Panc1 (cell line): ENCODE results near the gene NPAS2. TPM values are rescaled to one million over a fixed set of nuclear protein-coding genes. Genes with fewer than 3 reads are reported as not detected.

Source experiments
- ATAC-seq: fragments of 200-7000 bp; cut with Tn5 transposase; 2 replicates; pipeline ENCODE4 v1.9.1; 2020; ENCODE audit warnings: mild to moderate bottlenecking, moderate library complexity
- BruUV-seq: library from RNA; stranded (reverse); fragments of 400-500 nt; replicated peaks from 2 replicates; lab custom pipeline; 2021; lab: Mats Ljungman, UMichigan
- CTCF ChIA-PET: fragments of 300-600 bp; sonication (Branson Sonifier 250); formaldehyde crosslinking; loops from one replicate; lab custom pipeline; 2022; ENCODE audit warnings: antibody characterized with exemption; lab: Charles Lee
- POLR2A ChIA-PET: fragments of 300-600 bp; sonication (Branson Sonifier 250); formaldehyde crosslinking; loops from one replicate; lab custom pipeline; 2022; ENCODE audit warnings: antibody characterized with exemption; lab: Charles Lee
- DNase-seq: peaks from one replicate; pipeline ENCODE4 v3.0.0-alpha.2; 2010; ENCODE audit warnings: low read depth, low spot score
- H3K27ac ChIP-seq: 2 replicates; pipeline ENCODE4 v1.5.1; 2011; ENCODE audit warnings: mild to moderate bottlenecking, low read length, inconsistent platforms
- H3K27me3 ChIP-seq: fragments of 200-500 bp; sonication (Bioruptor generic); 2 replicates; pipeline ENCODE4 v1.6.0; 2014; ENCODE audit warnings: low read length, inconsistent platforms; ENCODE audit not compliant: control insufficient read depth, insufficient read depth
- H3K36me3 ChIP-seq: fragments of 200-500 bp; sonication (Bioruptor generic); 2 replicates; pipeline ENCODE4 v1.5.1; 2014; ENCODE audit warnings: inconsistent platforms, mild to moderate bottlenecking, low read length, moderate library complexity; ENCODE audit not compliant: control insufficient read depth, insufficient read depth
- H3K4me1 ChIP-seq: 2 replicates; pipeline ENCODE4 v1.5.1; 2011; ENCODE audit warnings: inconsistent platforms, mild to moderate bottlenecking, low read length, moderate library complexity; ENCODE audit not compliant: control insufficient read depth, insufficient read depth
- H3K4me3 ChIP-seq, 2 experiments: 2 replicates each; pipeline ENCODE4 v1.5.1; 2011 to 2012; ENCODE audit warnings: low read depth in 2 of 2, low read length in 2 of 2, mild to moderate bottlenecking in 2 of 2, inconsistent platforms in 1 of 2, moderate library complexity in 1 of 2
- H3K9me3 ChIP-seq: fragments of 200-500 bp; sonication (Bioruptor generic); 2 replicates; pipeline ENCODE4 v1.5.1; 2014; ENCODE audit warnings: low read depth, mild to moderate bottlenecking, inconsistent platforms, low read length, moderate library complexity; ENCODE audit not compliant: control insufficient read depth, insufficient read depth
- POLR2AphosphoS5 ChIP-seq: IDR thresholded peaks from 2 replicates; pipeline ENCODE4 v1.6.1; 2012; ENCODE audit warnings: mild to moderate bottlenecking, low read depth, low read length, moderate library complexity
- REST ChIP-seq, 2 experiments: IDR thresholded peaks; 2 replicates each; pipeline ENCODE4 v1.6.1; 2011 to 2012; ENCODE audit warnings: low read depth in 2 of 2, control low read depth in 1 of 2, low read length in 1 of 2, mild to moderate bottlenecking in 1 of 2, moderate library complexity in 1 of 2; ENCODE audit not compliant: insufficient read depth in 1 of 2
- SIN3A ChIP-seq: IDR thresholded peaks from 2 replicates; pipeline ENCODE4 v1.6.1; 2012; ENCODE audit warnings: low read depth, mild to moderate bottlenecking, low read length, moderate library complexity, borderline replicate concordance; ENCODE audit not compliant: insufficient read depth
- TCF7L2 ChIP-seq: IDR thresholded peaks from 2 replicates; pipeline ENCODE4 v1.6.1; 2011; ENCODE audit warnings: mild to moderate bottlenecking, low read depth, low read length, inconsistent platforms
- in situ Hi-C: cut with HindIII; loops from 2 replicates; pipeline ENCODE4 v1.10.0; 2016; ENCODE audit warnings: low sequenced_read_pairs, low pct_unique_long_range_greater_than_20kb
- intact Hi-C: fragments of 100-400 bp; cut with micrococcal nuclease; formaldehyde crosslinking; loops from one replicate; pipeline ENCODE4 v1.10.0; 2022; ENCODE audit not compliant: unreplicated experiment
- total RNA-seq: library from RNA; stranded (reverse); gene quantifications from one replicate; pipeline ENCODE4 v1.2.1, GENCODE V29; 2021; ENCODE audit not compliant: unreplicated experiment
- TF ChIP-seq, protein P1 (sequence below): fragments of 450-650 bp; IDR thresholded peaks from 2 replicates; pipeline ENCODE4 v1.5.1; 2017; ENCODE audit warnings: mild to moderate bottlenecking

NPAS2 gene
- total RNA-seq, 1 experiment from 2014 or later = 72.8 TPM

GRCh38 chr2:100852447-100852846, 32.5 kb downstream of the NPAS2 start:
- ChIA-PET CTCF (no interaction called here), POLR2A (no interaction called here)
- ATAC-seq = no peak
- Histone ChIP-seq H3K36me3 (no peaks in the 10 kb centered on the region), H3K4me3 (no peak overlapping the region), H3K27ac (no peak overlapping the region), H3K27me3 (no peaks in the 10 kb centered on the region), H3K4me1 (peaks cover 7% of the 10 kb centered on the region), H3K9me3 (no peaks in the 10 kb centered on the region)
- intact Hi-C loops (no loop called here), in situ Hi-C loops (no loop called here)
- TF ChIP-seq REST (IDR thresholded peaks at IDR 0.05; ENCODE audit: insufficient read depth in 1 of 2, low read depth in 2 of 2, low read length in 1 of 2) (no peak), SIN3A (no peak), POLR2AphosphoS5 (no peak), TCF7L2 (no peak)
- TF ChIP-seq, protein P1, sequence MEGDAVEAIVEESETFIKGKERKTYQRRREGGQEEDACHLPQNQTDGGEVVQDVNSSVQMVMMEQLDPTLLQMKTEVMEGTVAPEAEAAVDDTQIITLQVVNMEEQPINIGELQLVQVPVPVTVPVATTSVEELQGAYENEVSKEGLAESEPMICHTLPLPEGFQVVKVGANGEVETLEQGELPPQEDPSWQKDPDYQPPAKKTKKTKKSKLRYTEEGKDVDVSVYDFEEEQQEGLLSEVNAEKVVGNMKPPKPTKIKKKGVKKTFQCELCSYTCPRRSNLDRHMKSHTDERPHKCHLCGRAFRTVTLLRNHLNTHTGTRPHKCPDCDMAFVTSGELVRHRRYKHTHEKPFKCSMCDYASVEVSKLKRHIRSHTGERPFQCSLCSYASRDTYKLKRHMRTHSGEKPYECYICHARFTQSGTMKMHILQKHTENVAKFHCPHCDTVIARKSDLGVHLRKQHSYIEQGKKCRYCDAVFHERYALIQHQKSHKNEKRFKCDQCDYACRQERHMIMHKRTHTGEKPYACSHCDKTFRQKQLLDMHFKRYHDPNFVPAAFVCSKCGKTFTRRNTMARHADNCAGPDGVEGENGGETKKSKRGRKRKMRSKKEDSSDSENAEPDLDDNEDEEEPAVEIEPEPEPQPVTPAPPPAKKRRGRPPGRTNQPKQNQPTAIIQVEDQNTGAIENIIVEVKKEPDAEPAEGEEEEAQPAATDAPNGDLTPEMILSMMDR = no peak
- no peak for DNase-seq
- no TSS peak for BruUV-seq

GRCh38 chr2:100852999-100853908, 33.3 kb downstream of the NPAS2 start:
- DNase-seq = no peak
- intact Hi-C loops = no loop called here
- ChIA-PET POLR2A (no interaction called here), CTCF (no interaction called here)
- Histone ChIP-seq H3K36me3 (no peaks in the 10 kb centered on the region), H3K4me3 (no peak overlapping the region), H3K9me3 (no peaks in the 10 kb centered on the region), H3K27me3 (no peaks in the 10 kb centered on the region), H3K4me1 (peaks cover 13% of the 10 kb centered on the region), H3K27ac (no peak overlapping the region)
- no TSS peak for BruUV-seq
- no peak for TF ChIP-seq SIN3A
- no peak for TF ChIP-seq TCF7L2
- no peak for TF ChIP-seq POLR2AphosphoS5
- TF ChIP-seq, protein P1 = no peak; the same call in 1 of the 2 replicates
- TF ChIP-seq REST (IDR thresholded peaks at IDR 0.05; ENCODE audit: insufficient read depth in 1 of 2, low read depth in 2 of 2, low read length in 1 of 2) = no peak
- no peak for ATAC-seq
- in situ Hi-C loops = no loop called here
